Fibroblast of villous mesenchyme (primary cell): ENCODE data around the gene GPR180. TPM values are rescaled to one million over a fixed set of nuclear protein-coding genes. Genes with fewer than 3 reads are reported as not detected.

Experiments used
- DNase-seq: peaks from one replicate; pipeline ENCODE4 v3.0.0-alpha.2; 2010; ENCODE audit warnings: low read depth
- H3K4me3 ChIP-seq: 2 replicates; pipeline ENCODE4 v1.5.1; 2011; ENCODE audit warnings: low read depth, mild to moderate bottlenecking, low read length
- CTCF ChIP-seq: IDR thresholded peaks from 2 replicates; pipeline ENCODE4 v1.5.1; 2012; ENCODE audit warnings: low read depth, mild to moderate bottlenecking, low read length; ENCODE audit not compliant: insufficient read depth
- total RNA-seq: library from RNA; depleted of rRNA; stranded (reverse); fragments of >200 nt; gene quantifications from 2 replicates; pipeline ENCODE4 v1.2.3, GENCODE V29; 2012

GPR180 gene
- total RNA-seq, 1 donor = 28.1 TPM

- no peak overlapping the region for H3K4me3 ChIP-seq
- DNase-seq = no peak
These were observed 63.2 kb downstream of the GPR180 start for GRCh38 chr13:94664889-94665288.

GRCh38 chr13:94666065-94666464, 64.4 kb downstream of the GPR180 start:
- no peak overlapping the region for H3K4me3 ChIP-seq
- TF ChIP-seq CTCF = no peak
- DNase-seq = no peak

More at GRCh38 chr13:94664889-94665288, 63.2 kb downstream of the GPR180 start:
- no peak for TF ChIP-seq CTCF

GRCh38 chr13:94667190-94667589, 65.5 kb downstream of the GPR180 start:
- DNase-seq = no peak

GRCh38 chr13:94672400-94672799, 70.7 kb downstream of the GPR180 start:
- no peak for DNase-seq
- TF ChIP-seq CTCF = no peak
- H3K4me3 ChIP-seq = no peak overlapping the region

More at GRCh38 chr13:94667190-94667589, 65.5 kb downstream of the GPR180 start:
- no peak overlapping the region for H3K4me3 ChIP-seq
- TF ChIP-seq CTCF = no peak

- DNase-seq = no peak
- H3K4me3 ChIP-seq = no peak overlapping the region
- TF ChIP-seq CTCF = no peak
These were observed 72.2 kb downstream of the GPR180 start for GRCh38 chr13:94673851-94674250.

- DNase-seq = peak; percentile 53
- peak; percentile 75 for TF ChIP-seq CTCF
These were observed 73.1 kb downstream of the GPR180 start for GRCh38 chr13:94674609-94675348.

GRCh38 chr13:94677799-94678198, 76.1 kb downstream of the GPR180 start:
- TF ChIP-seq CTCF = no peak
- H3K4me3 ChIP-seq = no peak overlapping the region
- DNase-seq = no peak

More at GRCh38 chr13:94674609-94675348, 73.1 kb downstream of the GPR180 start:
- no peak overlapping the region for H3K4me3 ChIP-seq
